GM19463 (cell line): ENCODE results near the gene RALGAPA2.

Experiments
- ATAC-seq: cut with Tn5 transposase; IDR thresholded peaks from one replicate; pipeline ENCODE4 v1.9.1; 2021; ENCODE audit warnings: mild to moderate bottlenecking, moderate library complexity; ENCODE audit not compliant: unreplicated experiment

RALGAPA2 gene

GRCh38 chr20:20503777-20504530 is 208.5 kb downstream of the RALGAPA2 start:
- no peak for ATAC-seq

DNA sequence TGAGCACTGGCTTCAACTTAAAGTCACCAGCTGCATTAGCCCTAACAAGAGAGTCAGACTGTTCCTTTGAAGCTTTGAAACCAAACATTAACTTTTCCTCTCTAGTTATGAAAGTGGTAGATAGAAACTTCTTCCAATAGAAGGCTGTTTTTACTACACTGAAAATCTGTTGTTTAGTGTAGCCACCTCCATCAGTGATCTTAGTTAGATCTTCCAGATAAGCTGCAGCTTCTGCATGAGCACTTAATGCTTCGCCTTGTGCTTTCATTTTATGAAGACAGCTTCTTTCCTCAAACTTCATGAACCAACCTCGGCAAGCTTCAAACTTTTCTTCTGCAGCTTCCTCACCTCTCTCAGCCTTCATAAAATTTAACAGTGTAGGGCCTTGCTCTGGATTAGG is 211.3 kb downstream of the RALGAPA2 start:
- ATAC-seq: no peak

- no peak for ATAC-seq
Measured at GRCh38 chr20:20500312-20500711, 212.1 kb downstream of the RALGAPA2 start.

DNA sequence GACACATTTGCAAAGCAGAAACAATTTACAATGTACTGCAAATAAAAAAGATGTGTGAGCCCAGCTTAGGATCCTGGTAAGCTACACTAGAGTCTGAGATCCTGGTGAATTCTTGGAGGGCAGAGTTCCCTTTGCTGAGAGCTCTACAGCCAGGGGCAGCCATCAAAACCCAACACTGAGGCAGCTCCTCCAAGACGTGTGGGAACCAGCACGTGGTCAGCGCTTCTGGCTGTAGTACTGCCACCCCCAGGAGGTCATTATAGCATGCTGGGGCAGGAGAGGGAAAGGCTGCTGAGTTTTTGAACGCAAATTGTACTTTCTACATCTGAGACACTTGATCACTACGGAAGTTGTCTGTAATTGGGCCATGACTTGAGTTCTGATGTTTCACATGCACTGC is 213.0 kb downstream of the RALGAPA2 start:
- ATAC-seq: no peak

- ATAC-seq: no peak
Measured at GRCh38 chr20:20498076-20498861, 214.2 kb downstream of the RALGAPA2 start.

GRCh38 chr20:20497242-20497978 is 215.0 kb downstream of the RALGAPA2 start:
- ATAC-seq: no peak

DNA sequence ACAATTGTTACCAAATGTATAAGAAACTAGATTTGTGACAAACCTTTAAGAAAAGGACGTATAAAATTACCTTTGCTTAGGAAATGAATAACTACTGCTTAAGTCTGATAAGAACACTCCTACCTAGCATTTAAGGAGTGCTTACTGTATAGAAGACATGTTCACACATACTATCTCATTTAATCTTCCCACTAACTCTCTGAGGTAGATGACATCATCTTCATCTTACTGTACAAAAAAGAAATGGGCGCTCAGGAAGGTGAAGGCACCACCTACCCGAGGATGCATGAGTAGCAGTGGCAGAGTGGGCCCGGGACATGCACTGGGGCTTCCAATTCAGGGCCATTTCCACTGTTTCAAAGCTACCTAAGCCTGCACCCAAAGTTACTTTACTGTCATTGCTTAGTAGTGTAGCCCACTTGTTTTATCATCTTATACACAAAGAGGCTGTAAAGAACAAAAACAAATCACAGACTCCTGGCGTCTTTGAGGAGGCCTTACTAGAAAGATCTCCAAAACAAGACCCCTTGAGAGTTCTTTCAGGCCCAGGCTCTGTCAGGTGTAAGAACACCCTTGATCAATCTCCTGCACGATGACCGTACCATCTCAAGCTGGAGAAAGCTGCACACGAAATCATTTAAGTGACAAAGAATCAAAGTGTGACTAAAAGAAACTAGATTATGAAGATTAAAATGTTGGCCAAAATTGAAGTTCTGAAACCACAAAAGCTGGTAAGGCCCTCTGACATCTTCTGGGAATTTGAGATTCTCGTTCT is 216.5 kb downstream of the RALGAPA2 start:
- ATAC-seq: no peak

DNA sequence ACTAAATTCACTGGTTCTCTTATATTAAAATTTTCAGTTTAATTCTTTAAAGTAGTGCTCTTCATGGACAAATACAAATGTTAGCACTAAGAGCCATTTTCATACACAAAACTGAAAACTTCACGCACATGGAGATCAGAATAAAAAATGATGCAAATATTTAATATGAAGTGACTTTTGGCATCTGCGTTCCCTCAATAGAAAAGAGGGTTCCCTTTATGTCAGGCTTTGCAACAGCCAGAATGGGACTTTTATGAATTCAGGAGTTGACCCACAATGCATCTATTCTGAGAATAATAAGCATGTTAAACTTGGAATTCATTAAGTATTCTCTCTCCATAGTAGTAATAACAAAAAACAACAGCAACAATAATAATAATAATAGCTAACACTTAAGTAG is 218.7 kb downstream of the RALGAPA2 start:
- no peak for ATAC-seq

DNA sequence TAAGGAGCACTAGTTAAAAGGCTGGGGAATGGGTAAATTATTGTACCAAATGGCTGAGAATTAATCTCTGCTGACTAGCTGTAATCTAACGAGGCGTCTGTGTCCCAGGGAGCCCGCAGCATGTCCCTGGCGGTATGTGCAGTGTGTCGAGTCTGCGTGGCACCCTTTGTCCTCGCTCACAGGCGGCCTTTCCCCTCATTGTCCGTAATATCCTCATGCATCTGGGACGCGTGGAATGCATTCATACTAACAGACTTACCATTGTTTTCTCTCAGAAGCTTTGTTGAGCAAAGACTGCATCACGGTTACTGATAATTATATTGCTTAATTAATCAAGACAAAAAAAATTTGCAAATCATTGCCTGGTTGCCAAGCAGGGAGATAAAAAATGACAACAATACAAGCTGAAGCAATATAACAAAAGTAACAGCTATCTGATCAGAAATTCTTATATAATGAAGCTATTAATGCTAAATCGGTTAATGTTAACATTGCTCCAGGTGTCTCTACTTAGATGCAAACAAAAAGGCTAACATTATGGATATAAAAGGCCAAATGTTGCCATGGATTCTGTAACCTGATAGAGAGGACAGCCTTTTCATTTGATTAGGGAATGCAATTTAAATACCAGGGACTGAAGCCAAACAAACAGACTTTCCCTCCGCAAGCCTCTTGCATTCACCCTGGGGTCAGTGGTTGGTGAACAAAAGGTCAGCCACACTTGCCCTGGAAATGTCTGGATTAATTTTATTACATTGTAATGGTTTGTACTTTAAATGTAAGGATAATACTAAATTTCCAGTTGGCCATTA is 219.7 kb downstream of the RALGAPA2 start:
- no peak for ATAC-seq

- ATAC-seq: no peak
Measured at GRCh38 chr20:20491784-20492264, 220.6 kb downstream of the RALGAPA2 start.

- peak; percentile 39 for ATAC-seq
Measured at GRCh38 chr20:20491110-20491783, 221.2 kb downstream of the RALGAPA2 start.

- ATAC-seq: no peak
Measured at GRCh38 chr20:20490673-20491072, 221.8 kb downstream of the RALGAPA2 start.

DNA sequence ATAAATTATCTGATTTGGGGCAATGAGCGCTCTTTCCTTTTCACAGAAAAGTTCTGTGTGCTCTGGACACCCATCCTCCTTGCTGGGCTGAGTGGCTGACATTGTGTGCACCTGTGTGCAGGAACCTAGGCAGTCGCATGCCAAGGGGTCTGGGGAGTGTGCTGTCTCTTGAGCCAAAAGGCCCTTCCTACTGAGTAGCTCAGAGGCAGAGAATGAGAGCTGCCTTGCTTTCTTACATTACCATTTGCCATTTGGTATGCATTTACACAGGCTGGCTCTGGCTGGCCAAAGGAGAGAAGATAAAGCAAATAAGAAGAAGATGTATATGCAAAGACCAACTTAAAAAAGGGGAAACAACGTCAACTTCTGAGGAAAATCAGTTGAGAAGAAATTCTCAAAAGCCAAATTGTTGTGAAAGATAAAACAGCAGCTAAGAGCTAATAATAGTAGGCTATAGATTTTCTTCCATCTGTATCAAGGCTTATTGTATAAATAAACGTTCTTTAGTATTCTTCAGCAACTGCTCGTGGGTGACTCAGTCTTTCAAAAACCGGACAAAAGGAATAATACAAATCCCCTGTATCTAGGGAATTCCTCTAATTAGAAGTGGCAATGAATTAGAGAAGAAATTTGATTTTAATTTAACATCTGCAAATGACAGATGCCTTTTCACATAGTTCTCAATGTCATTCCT is 222.6 kb downstream of the RALGAPA2 start:
- ATAC-seq: peak; percentile 29

DNA sequence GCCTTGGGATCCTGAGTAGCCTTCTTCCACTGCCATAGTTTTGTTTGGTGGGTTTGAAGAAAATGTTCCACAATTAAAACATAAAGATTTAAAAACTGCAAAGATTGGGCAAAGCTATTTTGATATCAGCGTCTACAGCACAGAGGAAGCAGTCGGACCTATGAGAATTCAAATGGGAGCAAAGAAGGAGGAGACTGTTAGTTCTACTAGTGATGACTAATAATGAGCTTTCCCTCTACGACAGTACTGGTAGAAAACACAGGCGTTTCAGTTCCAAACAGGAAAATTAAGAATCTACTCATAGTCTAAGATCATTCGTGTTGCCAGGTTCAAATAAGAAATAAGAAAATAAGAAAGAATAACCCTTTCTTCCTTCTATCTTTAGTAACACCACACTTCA is 223.4 kb downstream of the RALGAPA2 start:
- peak; percentile 82 for ATAC-seq

DNA sequence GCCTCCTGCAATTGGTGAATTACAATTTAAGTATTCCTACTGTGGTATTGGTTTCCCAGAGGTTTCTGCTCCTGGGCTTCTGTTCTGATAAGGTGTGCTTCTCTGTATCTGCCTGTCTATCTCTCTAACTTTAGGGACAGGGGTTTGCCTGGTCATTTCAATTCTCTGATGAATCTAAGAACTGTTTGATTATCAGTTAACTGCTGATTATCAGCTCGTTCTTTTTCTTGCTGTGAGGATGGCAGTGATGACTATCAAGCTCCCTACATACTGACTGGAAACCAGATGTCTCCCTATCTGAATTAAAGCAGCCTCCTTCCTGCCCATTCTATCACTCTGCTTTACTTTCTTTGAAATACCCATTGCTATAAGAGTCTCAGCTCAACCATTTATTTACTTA is 224.1 kb downstream of the RALGAPA2 start:
- no peak for ATAC-seq

DNA sequence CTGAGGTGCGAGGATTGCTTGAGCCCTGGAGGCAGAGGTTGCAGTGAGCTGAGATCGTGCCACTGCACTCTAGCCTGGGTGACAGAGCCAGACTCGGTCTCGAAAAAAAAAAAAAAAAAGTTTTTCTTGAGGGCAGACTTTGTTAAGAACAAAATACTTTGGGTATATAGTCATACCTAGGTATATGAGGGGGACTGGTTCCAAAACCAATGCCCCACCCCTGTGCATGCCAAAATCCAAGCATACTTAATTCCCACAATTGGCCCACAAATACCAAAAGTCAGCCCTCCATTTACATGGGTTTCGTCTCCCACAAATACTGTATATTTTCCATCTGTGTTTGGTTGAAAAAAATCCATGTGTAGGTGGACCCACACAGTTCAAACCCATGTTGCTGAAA is 224.6 kb downstream of the RALGAPA2 start:
- no peak for ATAC-seq

DNA sequence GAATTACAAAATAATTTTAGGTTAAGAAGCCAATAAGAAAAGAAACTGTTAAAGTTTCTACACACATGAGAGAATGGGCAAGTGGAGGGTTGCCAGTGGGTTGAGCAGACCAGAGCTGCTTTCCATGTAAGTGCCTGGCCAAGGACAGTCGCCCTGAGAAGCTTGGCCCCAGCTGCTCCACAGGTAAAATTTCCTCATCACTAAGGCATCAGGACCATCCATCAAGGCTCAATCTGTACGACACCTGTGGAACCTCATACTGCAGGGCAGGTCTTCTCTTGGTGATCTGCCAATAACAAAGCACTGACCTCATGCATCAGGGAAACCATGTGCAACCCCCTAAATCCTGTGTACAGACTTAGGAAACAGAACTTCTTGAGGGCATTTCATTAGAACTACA is 229.1 kb downstream of the RALGAPA2 start:
- no peak for ATAC-seq

- ATAC-seq: no peak
Measured at GRCh38 chr20:20482453-20482852, 230.0 kb downstream of the RALGAPA2 start.

GRCh38 chr20:20480689-20481088 is 231.8 kb downstream of the RALGAPA2 start:
- ATAC-seq: no peak
